GM12878 (cell line): ENCODE data around the gene OR5D16. TPM values are rescaled to one million over a fixed set of nuclear protein-coding genes. Genes with fewer than 3 reads are reported as not detected.

Experiments
- ATAC-seq: fragments of 200-7000 bp; cut with Tn5 transposase; 3 replicates; pipeline ENCODE4 v1.9.1; 2020; ENCODE audit warnings: mild to moderate bottlenecking, moderate library complexity
- BruUV-seq: library from RNA; stranded (reverse); fragments of 400-500 nt; replicated peaks from 2 replicates; lab custom pipeline; 2021; lab: Mats Ljungman, UMichigan
- CTCF ChIA-PET: fragments of 300-600 bp; sonication (Branson Sonifier 250); formaldehyde crosslinking; extraction: SDS; loops from one replicate; lab custom pipeline; 2021; ENCODE audit warnings: inconsistent platforms; lab: Yijun Ruan, JAX
- POLR2A ChIA-PET: fragments of 350-600 bp; formaldehyde crosslinking; extraction: SDS; loops from one replicate; lab custom pipeline; 2021; ENCODE audit warnings: inconsistent platforms; lab: Charles Lee
- RAD21 ChIA-PET: fragments of 300-600 bp; sonication (Branson Sonifier 250); formaldehyde crosslinking; loops from one replicate; lab custom pipeline; 2023; ENCODE audit warnings: antibody characterized with exemption; ENCODE audit not compliant: unreplicated experiment; lab: Charles Lee
- SMC1A ChIA-PET: fragments of 300-600 bp; sonication (Branson Sonifier 250); formaldehyde crosslinking; loops from one replicate; lab custom pipeline; 2023; ENCODE audit not compliant: unreplicated experiment, uncharacterized antibody; lab: Charles Lee
- DNase-seq: peaks from one replicate; pipeline ENCODE4 v3.0.0-alpha.2; 2011; ENCODE audit warnings: low read depth, low spot score
- FAIRE-seq: peaks from 3 replicates; lab custom pipeline; 2011; peaks lifted over from hg19 to GRCh38; lab: Jason Lieb, UNC
- H2AFZ ChIP-seq: 2 replicates; pipeline ENCODE4 v1.6.0; 2011; ENCODE audit warnings: low read depth, low read length, control low read depth; ENCODE audit not compliant: control insufficient read depth
- H3K27ac ChIP-seq: 2 replicates; pipeline ENCODE4 v1.5.1; 2011; ENCODE audit warnings: control low read depth; ENCODE audit not compliant: control insufficient read depth, insufficient read depth
- H3K27me3 ChIP-seq, 2 experiments: replicated peaks in 1 of 2; 2 replicates each; pipeline versions ENCODE4 v1.6.0 to v1.6.1; 2011; ENCODE audit warnings: low read length in 1 of 2; ENCODE audit not compliant: control insufficient read depth in 2 of 2, insufficient read depth in 2 of 2
- H3K36me3 ChIP-seq, 2 experiments: 2 replicates each; pipeline ENCODE4 v1.5.1; 2011; ENCODE audit warnings: low read length in 1 of 2; ENCODE audit not compliant: control insufficient read depth in 2 of 2, insufficient read depth in 2 of 2
- H3K4me1 ChIP-seq: 2 replicates; pipeline ENCODE4 v1.6.1; 2011; ENCODE audit warnings: mild to moderate bottlenecking, low read length, moderate library complexity, mixed read lengths; ENCODE audit not compliant: control insufficient read depth, insufficient read depth
- H3K4me2 ChIP-seq: 2 replicates; pipeline ENCODE4 v1.6.0; 2011; ENCODE audit warnings: control low read depth; ENCODE audit not compliant: control insufficient read depth, insufficient read depth
- H3K4me3 ChIP-seq: fragments of 200-600 bp; sonication (generic); 2 replicates; pipeline ENCODE4 v1.5.1; 2016
- H3K79me2 ChIP-seq: 2 replicates; pipeline ENCODE4 v1.6.0; 2011; ENCODE audit warnings: low read length; ENCODE audit not compliant: control insufficient read depth, insufficient read depth
- H3K9ac ChIP-seq: 2 replicates; pipeline ENCODE4 v1.8.0; 2011; ENCODE audit warnings: low read length, control low read depth, mixed read lengths; ENCODE audit not compliant: control insufficient read depth, insufficient read depth
- H3K9me3 ChIP-seq: replicated peaks from 3 replicates; pipeline ENCODE4 v1.5.1; 2011; ENCODE audit warnings: mild to moderate bottlenecking, low read length; ENCODE audit not compliant: control insufficient read depth, insufficient read depth
- H4K20me1 ChIP-seq: 2 replicates; pipeline ENCODE4 v1.6.0; 2011; ENCODE audit not compliant: control insufficient read depth, insufficient read depth
- ATF7 ChIP-seq: fragments of 450-650 bp; IDR thresholded peaks from 2 replicates; pipeline ENCODE4 v1.6.1; 2016; ENCODE audit warnings: low read depth, mild to moderate bottlenecking
- DPF2 ChIP-seq: fragments of 450-650 bp; IDR thresholded peaks from 2 replicates; pipeline ENCODE4 v1.6.1; 2017; ENCODE audit warnings: mild to moderate bottlenecking
- HCFC1 ChIP-seq: fragments of 150-350 bp; IDR thresholded peaks from 2 replicates; pipeline ENCODE4 v1.6.1; 2014; ENCODE audit warnings: low read length
- HDAC2 ChIP-seq: fragments of 200-600 bp; sonication (generic); IDR thresholded peaks from 2 replicates; pipeline ENCODE4 v1.6.1; 2017
- STAT3 ChIP-seq: IDR thresholded peaks from 2 replicates; pipeline ENCODE4 v1.6.1; 2011; ENCODE audit warnings: low read depth, low read length, improper control_type of control experiment
- TBL1XR1 ChIP-seq: IDR thresholded peaks from 2 replicates; pipeline ENCODE4 v1.6.1; 2012; ENCODE audit warnings: low read depth, low read length, improper control_type of control experiment
- ZNF207 ChIP-seq: fragments of 450-650 bp; IDR thresholded peaks from 2 replicates; pipeline ENCODE4 v1.6.1; 2014; ENCODE audit warnings: antibody characterized with exemption, mild to moderate bottlenecking, borderline replicate concordance
- ZNF274 ChIP-seq: IDR thresholded peaks from one replicate; pipeline ENCODE4 v1.8.0; 2011; ENCODE audit not compliant: insufficient read length, insufficient read depth
- WGBS: methylation state at CpG from one replicate; pipeline ENCODE4 v1.1.6; 2016; ENCODE audit warnings: low lambda C conversion rate; ENCODE audit not compliant: insufficient replicate concordance, insufficient coverage; ENCODE audit errors: missing lambda C conversion rate; 5-methylcytosine and 5-hydroxymethylcytosine counted together
- in situ Hi-C: fragments of 300-500 bp; cut with MboI; formaldehyde crosslinking; loops from 9 replicates; pipeline ENCODE4 v1.14.3; 2018; ENCODE audit warnings: mixed read lengths
- intact Hi-C: fragments of 100-400 bp; cut with micrococcal nuclease; formaldehyde crosslinking; loops from one replicate; pipeline ENCODE4 v1.14.2; 2022; ENCODE audit not compliant: unreplicated experiment
- polyA plus RNA-seq, 11 experiments: library from polyadenylated mRNA; depleted of rRNA in 4 of 11; unstranded in 6 of 11; stranded (reverse) in 5 of 11; fragments of >200 nt; fragmentation: Nextera tagmentation in 4 of 11; fragmentation: Illumina TruSeq in 1 of 11; extraction: Ambion mirVana in 4 of 11; extraction: Trizol in 1 of 11; gene quantifications; 1 replicate in 1 of 11; 2 replicates in 10 of 11; pipeline versions ENCODE4 v1.2.1 to v1.2.3, GENCODE V29; 2011 to 2016; ENCODE audit warnings: inconsistent platforms in 2 of 11, missing spikeins in 2 of 11, low read depth in 1 of 11
- total RNA-seq, 4 experiments: library from RNA; depleted of rRNA in 3 of 4; stranded (reverse); fragments of >200 nt in 3 of 4; fragmentation: Illumina TruSeq in 1 of 4; extraction: Trizol in 1 of 4; gene quantifications; 2 replicates each; pipeline versions ENCODE4 v1.2.1 to v1.2.3, GENCODE V29; 2013 to 2021
- TF ChIP-seq, protein P1 (sequence below): fragments of 450-650 bp; IDR thresholded peaks from 2 replicates; pipeline ENCODE4 v1.6.1; 2017; ENCODE audit warnings: low read depth, mild to moderate bottlenecking, moderate library complexity

OR5D16 gene
- total and polyA plus RNA-seq, 10 of the 15 experiments (the other 5 are each of a cell fraction or from before 2014, with no cell fraction given): not detected

DNA sequence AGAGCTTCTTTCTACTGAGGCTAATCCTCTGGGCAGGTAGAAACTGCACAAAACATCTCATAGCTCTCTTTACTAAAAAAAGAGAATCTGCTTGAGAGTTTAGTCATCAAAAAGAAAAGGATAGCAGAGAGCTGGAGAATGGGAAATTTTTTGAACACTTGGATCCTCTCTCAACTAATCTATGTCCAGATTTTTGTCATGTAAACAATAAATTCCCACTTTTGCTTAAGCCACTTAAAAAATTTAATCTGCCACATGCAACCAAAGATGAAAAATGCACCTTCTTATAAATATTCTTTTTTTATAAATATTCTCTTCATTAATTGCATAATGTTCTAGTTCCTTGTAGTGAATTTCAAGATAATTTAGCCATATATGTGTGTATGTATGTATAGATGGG lies 10.5 kb downstream of the OR5D16 start:
- CTCF ChIA-PET: no interaction called here
- H2AFZ ChIP-seq: no peak overlapping the region
- H3K4me1 ChIP-seq: no peaks in the 10 kb centered on the region
- FAIRE-seq: no peak
- no peaks in the 10 kb centered on the region for H3K36me3 ChIP-seq
- H3K27me3 ChIP-seq: no peaks in the 10 kb centered on the region
- TF ChIP-seq HDAC2: no peak
- TF ChIP-seq DPF2: no peak
- no peak for TF ChIP-seq ZNF207
- TF ChIP-seq TBL1XR1: no peak
- H4K20me1 ChIP-seq: no peaks in the 10 kb centered on the region
- H3K9me3 ChIP-seq: no peaks in the 10 kb centered on the region
- ATAC-seq: no peak
- no peak for DNase-seq
- H3K4me3 ChIP-seq: no peak overlapping the region
- POLR2A ChIA-PET: no interaction called here
- in situ Hi-C loops: no loop called here
- no peak overlapping the region for H3K9ac ChIP-seq
- no peaks in the 10 kb centered on the region for H3K79me2 ChIP-seq
- no peak overlapping the region for H3K27ac ChIP-seq
- SMC1A ChIA-PET: interaction anchor here (0.6 to 1.0 kb wide), 2 partner anchors 9 to 280 kb away, joined by 3 read pairs; no protein-coding TSS in a partner anchor
- intact Hi-C loops: loop anchor here (10.0 kb wide), 1 partner anchor 46 kb away; no protein-coding TSS in a partner anchor
- no TSS peak for BruUV-seq
- H3K4me2 ChIP-seq: no peak overlapping the region
- RAD21 ChIA-PET: no interaction called here

GRCh38 chr11:55852141-55852540 lies 13.6 kb downstream of the OR5D16 start:
- RAD21 ChIA-PET: no interaction called here
- in situ Hi-C loops: no loop called here
- no TSS peak for BruUV-seq

More at GRCh38 chr11:55852141-55852540, 13.6 kb downstream of the OR5D16 start:
- H3K27ac ChIP-seq: no peak overlapping the region
- H3K27me3 ChIP-seq: no peaks in the 10 kb centered on the region
- CTCF ChIA-PET: no interaction called here
- no peak overlapping the region for H3K4me2 ChIP-seq
- H3K4me3 ChIP-seq: no peak overlapping the region
- DNase-seq (no peak), ATAC-seq (no peak), FAIRE-seq (no peak)
- intact Hi-C loops: no loop called here
- TF ChIP-seq, protein P1, sequence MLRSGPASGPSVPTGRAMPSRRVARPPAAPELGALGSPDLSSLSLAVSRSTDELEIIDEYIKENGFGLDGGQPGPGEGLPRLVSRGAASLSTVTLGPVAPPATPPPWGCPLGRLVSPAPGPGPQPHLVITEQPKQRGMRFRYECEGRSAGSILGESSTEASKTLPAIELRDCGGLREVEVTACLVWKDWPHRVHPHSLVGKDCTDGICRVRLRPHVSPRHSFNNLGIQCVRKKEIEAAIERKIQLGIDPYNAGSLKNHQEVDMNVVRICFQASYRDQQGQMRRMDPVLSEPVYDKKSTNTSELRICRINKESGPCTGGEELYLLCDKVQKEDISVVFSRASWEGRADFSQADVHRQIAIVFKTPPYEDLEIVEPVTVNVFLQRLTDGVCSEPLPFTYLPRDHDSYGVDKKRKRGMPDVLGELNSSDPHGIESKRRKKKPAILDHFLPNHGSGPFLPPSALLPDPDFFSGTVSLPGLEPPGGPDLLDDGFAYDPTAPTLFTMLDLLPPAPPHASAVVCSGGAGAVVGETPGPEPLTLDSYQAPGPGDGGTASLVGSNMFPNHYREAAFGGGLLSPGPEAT: no peak
- TF ChIP-seq ATF7 (peak; percentile 63), DPF2 (no peak), HCFC1 (no peak), ZNF274 (no peak), STAT3 (no peak)
- no peak overlapping the region for H2AFZ ChIP-seq
- no peaks in the 10 kb centered on the region for H3K79me2 ChIP-seq
- H3K4me1 ChIP-seq: no peaks in the 10 kb centered on the region
- no peaks in the 10 kb centered on the region for H4K20me1 ChIP-seq
- SMC1A ChIA-PET: no interaction called here
- H3K36me3 ChIP-seq: no peaks in the 10 kb centered on the region
- POLR2A ChIA-PET: no interaction called here
- 0% methylated on average over 1 of the region's 1 CpG for WGBS
- H3K9me3 ChIP-seq: no peaks in the 10 kb centered on the region
- no peak overlapping the region for H3K9ac ChIP-seq
